Stimulated activated CD4-positive, alpha-beta T cell treated with anti-CD3 and anti-CD28 coated beads, Interleukin-1b, Interleukin-23, amount 100 ng/mL, for 4 hours (primary cell): Measurements from ENCODE around the gene UBE2R2.
A peak's percentile ranks its signal among the peaks of the same experiment; 100 is the strongest.
"Not testable (repeated sequence)": the region's sequence is repeated elsewhere in the genome, so short reads cannot be mapped to it uniquely, and the experiment has no call there.

Experiments
- DNase-seq, 2 donors: peaks; one replicate each; pipeline ENCODE4 v3.0.0-alpha.2; 2020; ENCODE audit warnings: low read depth in 2 of 2

Gene UBE2R2

DNA sequence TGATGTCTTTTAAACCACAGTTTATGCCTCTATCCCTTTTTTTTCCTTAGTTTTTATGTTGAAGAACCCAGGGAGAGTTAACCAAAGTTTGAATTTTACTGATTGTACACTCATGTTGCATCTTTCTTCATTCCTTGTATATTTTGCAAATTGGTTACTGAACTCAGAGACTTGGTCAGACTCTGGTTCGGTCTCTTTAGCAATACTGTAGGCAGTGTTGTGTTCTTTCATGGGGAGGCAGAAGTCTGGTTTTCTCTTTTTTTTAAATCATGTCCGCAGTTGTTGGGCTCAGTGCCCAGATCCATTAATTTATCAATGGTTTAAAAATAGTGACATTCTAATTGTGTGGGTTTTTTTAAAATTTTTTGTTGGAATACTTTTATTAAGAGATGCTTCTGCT lies 23.4 kb downstream of the UBE2R2 start:
- DNase-seq: no peak

DNA sequence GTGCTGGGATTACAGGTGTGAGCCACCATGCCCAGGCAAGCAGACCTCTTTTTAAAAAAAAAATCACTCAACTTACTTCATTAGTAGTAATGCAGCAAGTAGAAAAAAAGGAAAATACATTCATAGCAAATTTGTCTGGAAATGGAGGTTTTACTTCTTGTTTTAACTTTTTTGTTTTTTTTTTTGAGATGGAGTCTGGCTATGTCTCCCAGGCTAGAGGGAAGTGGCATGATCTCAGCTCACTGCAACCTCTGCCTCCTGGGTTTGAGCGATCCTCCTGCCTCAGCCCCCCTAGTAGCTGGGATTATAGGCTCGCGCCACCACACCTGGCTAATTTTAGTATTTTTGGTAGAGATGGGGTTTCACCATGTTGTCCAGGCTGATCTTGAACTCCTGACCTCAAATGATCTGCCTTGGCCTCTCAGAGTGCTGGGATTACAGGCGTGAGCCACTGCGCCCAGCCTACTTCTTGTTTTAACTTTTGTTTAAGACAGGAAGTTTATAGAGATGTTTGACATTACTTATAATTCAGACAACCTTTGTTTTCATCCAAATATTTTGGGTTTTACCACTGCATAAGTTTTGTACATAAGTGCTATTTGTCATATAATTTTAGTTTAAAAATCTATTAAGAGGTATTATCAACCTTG lies 26.5 kb downstream of the UBE2R2 start:
- DNase-seq: no peak

DNA sequence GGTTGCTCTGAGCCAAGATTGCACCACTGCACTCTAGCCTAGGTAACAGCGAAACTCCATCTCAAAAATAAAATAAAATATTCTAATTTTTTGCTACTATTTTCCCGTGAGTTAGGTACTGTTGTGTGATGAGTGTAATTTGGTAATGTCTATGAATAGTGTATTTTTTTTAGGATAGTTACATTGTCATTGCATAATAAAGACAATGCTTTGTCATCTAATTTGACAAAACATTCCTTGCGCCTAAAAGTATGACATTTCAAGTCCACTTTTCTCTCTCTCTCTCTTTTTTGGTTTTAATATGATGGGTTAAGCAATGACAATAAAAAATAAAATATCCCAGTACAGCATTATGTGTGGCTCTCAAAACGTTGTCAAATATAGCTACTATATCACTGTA lies 29.3 kb downstream of the UBE2R2 start:
- DNase-seq: no peak

DNA sequence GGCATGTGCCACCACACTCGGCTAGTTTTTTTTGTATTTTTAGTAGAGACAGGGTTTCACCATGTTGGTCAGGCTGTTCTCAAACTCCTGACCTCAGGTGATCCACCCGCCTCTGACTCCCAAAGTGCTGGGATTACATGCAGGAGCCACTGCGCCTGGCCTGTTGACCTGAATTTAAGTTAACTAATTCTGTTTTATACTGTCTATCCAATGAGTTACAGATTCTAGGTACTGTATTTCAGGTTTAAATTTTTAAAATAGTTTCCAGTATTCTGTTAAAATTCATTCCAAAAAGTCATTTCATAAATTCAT lies 30.9 kb downstream of the UBE2R2 start:
- not testable (repeated sequence) for DNase-seq

DNA sequence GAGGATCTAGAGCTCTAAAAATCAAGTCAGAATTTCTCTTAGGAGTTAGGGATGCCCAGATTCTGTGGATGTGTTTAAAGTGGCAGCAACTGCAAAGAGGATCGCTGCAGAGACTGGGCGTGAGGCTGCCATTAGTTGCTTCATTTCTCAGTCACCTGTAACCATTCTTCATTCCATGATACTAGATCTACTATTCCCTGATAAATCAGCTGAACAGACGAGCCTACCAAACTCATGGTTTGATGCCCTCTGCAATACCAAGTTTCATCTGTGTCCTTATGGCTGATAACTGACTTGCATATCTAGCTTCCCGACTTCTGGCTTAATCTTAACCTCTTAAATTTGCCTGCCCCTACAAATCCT lies 33.3 kb downstream of the UBE2R2 start:
- DNase-seq: no peak

DNA sequence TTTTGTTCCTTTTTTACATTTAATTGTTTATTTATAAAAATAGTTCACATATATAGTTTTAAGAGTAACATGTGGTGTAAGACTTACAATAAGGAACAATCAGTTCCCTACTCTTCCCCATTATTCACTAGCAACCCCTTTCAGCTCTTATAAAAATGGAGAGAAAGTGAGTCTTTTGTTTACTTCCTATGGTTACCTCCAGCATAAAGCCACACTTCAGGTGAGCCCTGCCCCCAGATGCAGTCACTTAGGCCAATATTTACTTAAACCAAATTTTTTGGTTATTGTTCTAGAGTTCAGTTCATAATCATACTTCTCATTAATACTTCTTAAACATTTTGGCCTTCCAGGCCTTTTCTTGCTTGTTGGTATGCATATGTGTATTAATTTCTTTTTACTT lies 33.7 kb downstream of the UBE2R2 start:
- DNase-seq: no peak

DNA sequence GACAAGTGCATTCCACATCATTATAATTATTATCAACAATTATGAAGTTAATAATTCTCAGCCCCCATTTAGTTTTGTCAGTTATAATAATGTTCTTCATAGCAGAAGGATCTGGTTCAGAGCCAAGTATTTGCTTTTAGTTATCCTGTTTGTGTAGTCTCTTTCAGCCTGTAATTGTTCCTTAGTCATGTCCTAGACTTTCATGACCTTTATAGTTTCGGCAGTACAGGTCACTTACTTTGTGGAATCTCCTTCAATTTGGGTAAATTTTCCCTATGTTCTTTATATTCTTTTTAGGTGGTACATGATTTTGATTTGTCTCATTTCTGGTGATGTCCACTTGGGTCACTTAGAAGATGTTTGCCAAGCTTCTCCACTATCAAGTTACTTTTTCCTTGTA lies 34.3 kb downstream of the UBE2R2 start:
- DNase-seq: no peak

DNA sequence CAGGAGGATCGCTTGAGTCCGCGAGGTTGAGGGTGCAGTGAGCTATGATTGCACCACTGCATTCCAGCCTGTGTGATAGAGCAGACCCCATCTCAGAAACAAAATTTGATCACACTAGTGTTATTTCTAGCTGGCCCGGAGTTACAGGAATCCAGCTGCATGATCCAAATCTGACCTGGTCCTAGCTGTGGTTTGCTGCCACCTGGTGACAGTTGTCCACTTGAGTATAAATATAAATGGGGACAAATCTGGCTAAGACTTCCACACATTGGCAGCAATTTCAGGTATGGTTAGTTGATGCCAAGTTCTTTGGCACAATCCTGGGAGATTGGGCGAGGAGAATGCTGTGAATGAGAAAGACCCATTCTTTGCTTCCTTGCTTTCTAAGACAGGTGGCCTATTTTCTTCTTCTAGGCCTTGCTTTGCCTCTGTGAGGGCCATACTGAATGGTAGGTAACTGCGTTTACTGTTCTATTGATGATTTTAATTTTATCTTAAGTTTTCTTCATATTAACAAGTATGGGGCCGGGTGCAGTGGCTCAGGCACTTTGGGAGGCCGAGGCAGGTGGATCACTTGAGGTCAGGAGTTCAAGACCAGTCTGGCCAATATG lies 35.4 kb downstream of the UBE2R2 start:
- peak; percentile 25 to 48 for DNase-seq

DNA sequence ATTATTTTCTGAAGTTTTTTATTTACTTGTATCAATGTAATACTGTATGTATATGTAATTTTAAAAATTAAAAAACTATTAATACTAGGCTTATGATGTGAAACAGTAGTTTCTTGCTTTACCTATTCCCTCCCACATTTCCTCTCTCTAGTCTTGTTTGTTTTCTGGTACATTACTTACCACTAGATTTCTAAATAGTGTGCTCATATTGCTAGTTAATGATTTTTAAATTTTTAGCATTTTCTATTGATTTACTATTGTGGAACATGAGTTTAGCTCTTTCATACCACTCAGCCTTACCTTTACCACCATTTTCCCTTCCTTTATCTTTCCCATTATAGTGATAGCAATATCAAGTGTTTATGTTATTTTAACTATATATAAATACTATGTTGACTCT lies 39.3 kb downstream of the UBE2R2 start:
- no peak for DNase-seq

DNA sequence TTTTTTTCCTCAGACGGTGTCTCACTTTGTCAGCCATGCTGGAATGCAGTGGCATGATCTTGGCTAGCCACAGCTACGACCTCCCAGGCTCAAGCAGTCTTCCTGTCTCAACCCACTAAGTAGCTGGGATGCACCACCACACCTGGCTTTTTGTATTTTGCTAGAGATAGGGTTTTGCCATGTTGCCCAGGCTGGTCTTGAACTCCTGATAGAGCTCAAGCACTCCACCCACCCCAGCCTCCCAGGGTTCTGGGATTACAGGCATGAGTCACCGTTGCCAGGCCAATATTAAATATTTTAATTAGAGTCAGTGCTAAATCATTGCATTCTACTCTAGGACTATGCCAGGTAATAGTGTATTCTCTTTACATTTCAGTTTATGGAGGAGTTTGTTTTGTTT lies 41.5 kb downstream of the UBE2R2 start:
- no peak for DNase-seq

DNA sequence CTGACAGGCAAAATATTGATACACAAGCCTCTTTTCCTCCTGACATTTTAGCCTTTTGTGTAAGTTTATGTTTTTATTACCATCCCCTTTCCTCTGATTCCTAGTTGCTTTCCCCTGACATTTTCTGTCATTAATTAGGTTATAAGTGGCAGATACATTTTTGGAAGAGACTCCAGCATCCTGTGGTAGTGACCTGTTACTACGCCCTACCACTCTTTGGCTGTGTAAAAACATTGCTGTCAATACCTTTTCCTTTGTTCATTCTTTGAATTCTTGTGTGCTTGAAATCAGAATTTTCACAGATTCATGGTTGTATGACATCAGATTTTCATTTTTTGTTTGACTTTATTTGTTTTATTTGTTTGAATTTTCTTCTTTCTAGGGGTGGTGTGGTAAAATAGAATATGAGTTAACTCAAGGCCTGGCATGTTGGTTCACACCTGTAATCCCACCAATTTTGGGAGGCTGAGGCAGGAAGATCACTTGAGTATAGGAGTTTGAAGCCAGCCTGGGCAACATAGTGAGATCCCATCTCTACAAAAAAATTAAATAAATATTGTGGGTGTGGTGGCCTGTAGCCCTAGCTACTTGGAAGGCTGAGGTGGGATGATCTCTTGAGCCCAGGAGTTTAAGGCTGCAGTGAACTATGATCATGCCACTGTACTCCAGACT lies 43.4 kb downstream of the UBE2R2 start:
- DNase-seq: no peak

DNA sequence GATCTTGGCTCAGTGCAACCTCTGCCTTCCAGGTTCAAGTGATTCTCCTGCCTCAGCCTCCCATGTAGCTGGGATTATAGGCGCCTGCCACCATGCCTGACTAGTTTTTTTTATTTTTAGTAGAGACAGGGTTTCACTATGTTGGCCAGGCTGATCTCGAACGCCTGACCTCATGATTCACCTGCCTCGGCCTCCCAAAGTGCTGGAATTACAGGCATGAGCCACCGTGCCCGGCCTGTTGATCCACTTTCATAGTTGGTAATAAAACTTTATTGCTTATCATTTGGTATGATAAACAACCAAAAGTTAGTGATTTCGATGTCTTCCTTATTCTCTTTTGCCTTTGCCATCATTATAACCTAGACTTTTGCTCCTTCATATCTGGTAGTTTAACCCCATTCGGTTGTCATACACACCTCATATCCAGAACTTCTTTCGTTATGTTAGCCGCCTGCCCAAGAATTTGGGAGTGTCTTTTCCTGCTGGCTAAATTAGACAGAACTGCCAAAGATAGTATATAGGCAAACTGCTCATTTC lies 45.0 kb downstream of the UBE2R2 start:
- DNase-seq: no peak

DNA sequence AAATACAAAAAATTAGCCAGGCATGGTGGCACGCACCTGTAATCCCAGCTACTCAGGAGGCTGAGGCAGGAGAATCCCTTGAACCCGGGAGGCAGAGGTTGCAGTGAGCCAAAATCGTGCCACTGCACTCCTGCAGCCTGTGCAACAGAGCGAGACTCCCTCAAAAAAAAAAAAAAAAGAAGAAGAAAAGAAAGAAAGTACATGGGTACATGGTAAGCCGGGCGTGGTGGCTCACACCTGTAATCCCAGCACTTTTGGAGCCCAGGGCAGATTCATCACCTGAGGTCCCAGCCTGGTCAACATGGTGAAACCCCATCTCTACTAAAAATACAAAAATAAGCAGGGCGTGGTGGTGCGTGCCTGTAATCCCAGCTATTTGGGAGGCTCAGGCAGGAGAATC lies 46.1 kb downstream of the UBE2R2 start:
- DNase-seq: not testable (repeated sequence)

DNA sequence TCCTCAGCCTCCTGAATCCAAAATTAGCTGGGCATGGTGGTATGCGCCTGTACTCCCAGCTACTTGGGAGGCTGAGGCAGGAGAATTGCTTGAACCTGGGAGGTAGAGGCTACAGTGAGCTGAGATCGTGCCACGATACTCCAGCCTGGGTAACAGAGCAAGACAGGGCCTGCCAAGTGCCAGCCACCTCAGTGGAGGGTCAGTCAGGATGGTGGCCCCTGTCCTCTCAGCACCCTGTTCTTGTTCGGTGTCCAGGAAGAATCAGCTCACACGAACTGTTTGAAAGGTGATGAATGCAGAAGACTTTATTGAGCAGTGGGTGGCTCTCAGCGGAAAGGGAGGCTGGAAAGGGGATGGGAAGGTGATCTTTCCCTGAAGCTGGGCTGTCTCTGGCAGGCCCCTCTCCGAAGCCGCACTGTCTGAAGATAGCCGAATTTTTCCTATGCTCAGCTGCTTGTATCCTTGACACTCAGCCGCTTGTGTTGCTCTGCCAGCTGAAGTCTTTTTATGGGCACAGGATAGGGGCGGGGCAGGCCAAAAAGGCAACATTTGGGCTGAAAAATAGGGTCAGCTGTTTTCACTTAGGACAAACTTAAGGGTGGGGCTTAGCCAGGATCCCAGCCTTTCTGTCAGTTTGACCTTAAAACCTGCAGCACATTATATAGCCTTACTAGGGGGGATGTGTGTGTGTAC lies 50.9 kb downstream of the UBE2R2 start:
- DNase-seq: no peak

DNA sequence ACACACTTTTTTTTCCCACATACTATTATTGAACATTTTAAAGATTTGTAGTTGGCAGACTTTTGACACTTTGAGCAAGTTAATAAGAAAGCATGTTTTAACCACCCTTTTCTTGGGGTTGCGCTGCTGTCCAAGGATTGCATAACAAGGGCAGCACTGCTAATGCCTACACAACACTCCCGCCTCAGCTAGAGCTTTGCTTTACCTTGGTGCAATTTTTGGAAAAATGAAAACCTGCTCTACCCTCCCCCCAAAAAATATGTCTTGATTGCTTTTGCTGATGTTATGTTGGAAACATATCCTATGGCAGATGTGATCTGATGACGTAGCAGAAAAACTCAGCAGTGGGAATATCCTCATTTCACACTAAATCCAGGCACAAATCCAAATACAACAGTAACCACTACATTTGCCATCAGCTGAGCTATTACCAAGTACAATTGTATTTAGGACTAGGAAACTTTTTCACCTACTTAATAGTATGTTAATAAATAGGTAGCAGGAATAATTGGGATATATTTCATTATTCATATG lies 51.5 kb downstream of the UBE2R2 start:
- no peak for DNase-seq

DNA sequence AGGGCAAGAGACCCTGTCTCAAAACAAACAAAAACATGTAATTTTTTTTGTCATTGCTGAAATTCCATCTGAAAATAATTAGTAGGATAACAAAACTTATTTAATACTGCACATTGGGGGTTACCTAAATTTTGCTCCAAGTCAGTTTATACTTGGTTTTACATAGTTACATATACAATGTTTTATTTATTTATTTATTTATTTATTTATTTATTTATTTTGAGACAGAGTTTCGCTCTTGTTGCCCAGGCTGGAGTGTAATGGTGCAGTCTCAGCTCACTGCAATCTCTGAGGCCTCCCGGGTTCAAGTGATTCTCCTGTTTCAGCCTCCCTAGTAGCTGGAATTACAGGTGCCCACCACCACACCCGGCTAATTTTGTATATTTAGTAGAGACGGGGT lies 52.3 kb downstream of the UBE2R2 start:
- DNase-seq: not testable (repeated sequence)

DNA sequence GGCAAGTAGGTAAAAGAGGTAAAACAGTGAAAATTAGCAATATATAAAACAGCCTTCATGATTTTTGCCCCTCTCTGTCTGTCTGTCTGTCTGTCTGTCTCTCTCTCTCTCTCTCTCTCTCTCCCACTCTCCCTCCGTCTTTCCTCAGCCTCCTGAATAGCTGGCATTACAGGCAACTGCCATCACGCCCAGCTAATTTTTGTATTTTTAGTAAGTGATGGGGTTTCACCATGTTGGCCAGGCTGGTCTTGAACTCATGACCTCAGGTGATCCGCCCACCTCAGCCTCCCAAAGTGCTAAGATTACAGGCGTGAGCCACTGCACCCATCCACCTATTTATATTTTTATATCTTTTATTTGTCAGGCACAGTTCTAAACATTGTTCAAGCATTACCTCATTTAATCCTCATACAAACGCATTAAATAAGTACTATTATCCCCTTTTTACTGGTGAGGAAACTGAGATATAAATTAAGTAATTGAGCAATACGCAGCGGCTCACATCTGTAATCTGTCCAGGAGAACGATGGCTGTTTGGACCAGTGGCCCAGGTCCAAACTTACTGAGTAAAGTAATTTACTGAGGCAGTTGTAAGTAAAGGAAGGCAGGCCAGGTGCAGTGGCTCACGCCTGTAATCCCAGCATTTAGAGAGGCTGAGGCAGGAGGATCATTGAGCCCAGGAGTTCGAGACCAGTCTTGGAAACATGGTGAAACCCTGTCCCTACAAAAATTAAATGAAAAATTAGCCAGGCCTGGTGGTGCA lies 60.9 kb downstream of the UBE2R2 start:
- DNase-seq: no peak

DNA sequence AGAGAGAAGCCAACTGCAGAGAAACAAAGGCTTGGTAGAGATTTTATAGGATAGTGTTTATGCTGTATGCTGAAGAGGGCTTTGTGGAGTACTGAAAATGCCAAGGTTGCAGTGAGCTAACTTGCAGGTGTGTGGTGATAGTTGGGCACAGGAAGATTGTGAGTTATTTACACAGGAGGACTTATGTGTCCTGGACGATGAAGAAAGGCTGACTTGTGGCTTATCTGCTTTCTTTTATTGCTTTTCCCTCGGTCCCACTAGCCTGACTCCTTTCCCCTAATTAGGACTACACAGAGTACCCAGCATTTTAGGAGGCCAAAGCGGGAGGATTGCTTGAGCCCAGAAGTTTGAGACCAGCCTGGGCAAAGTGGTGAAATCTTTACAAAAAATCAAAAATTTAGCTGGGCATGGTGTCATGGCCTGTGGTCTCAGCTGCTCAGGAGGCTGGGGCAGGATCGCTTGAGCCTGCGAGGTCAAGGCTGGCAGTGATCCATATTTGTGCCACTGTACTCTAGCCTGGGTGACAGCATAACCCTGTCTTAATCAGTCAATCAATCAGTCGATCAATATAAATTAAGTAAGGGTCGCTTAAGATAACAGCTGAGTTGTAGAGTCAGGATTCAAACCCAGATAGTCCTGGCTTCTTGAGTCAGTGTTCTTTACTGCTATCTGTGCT lies 61.9 kb downstream of the UBE2R2 start:
- DNase-seq: no peak

DNA sequence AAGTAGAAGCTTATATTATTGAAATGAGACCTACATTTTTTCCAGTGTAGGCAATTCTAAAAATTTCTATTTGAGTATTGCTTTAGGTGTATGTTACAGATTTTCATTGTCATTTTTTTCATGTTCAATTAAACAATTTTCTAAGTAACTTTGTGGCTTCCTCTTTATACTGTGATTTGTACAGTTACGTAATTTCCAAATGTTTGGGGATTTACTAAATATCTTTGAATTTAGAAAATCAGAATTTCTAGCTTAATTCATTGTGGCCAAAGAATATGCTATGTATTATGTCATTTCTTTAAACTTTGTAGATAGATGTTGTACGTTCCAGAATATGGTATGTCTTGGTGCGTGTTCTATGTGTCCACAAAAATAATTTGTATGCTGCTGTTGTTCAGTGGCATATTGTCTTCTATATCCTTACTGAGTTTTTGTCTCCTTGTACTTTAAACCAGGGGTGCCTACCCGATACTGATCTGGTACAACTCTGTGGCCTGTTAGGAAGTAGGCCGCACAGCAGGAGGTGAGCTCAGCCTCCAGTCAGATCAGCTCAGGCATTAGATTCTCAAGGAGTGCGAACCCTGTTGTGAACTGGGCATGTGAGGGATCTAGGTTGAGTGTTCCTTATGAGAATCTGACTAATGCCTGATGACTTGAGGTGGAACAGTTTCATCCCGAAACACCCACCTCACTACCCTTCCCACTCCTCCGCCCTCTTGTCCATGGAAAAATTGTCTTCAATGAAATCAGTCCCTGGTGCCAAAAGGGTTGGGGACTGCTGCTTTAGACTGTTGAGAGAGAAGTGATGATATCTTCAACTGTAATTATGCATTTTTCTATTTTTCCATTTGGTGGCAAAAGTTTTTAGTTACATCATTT lies 63.5 kb downstream of the UBE2R2 start:
- DNase-seq: no peak

DNA sequence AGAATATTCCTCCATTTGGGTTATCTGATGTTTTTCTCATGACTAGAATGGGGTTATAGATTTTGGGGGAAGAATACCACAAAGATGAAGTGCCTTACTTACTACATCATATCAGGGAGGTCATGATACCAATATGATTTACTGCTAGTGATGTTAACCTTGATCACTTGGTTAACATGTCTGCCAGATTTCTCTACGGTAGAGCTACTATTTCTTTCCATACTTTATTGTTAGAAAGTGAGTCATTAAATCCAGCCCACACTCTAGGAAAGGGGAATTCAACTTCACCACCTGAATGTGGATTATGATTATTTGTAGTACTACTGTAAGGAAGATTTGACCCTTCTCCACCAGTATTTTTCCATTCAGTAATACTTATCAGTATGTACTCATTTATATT lies 64.7 kb downstream of the UBE2R2 start:
- no peak for DNase-seq
